CD4-positive, alpha-beta T cell (primary cell): ENCODE measurements around the gene INPP4A. TPM values are rescaled to one million over a fixed set of nuclear protein-coding genes. Genes with fewer than 3 reads are reported as not detected.

Experiments
- ATAC-seq: fragments of 200-7000 bp; cut with Tn5 transposase; one replicate; pipeline ENCODE4 v1.10.0; 2022; ENCODE audit warnings: mild to moderate bottlenecking; ENCODE audit not compliant: poor library complexity
- CTCF ChIA-PET: fragments of 350-600 bp; sonication (Branson Sonifier 250); formaldehyde crosslinking; loops from one replicate; lab custom pipeline; 2021; ENCODE audit warnings: antibody characterized with exemption, inconsistent platforms; lab: Charles Lee
- POLR2A ChIA-PET: fragments of 350-600 bp; sonication (Branson Sonifier 250); formaldehyde crosslinking; loops from one replicate; lab custom pipeline; 2021; ENCODE audit warnings: antibody characterized with exemption, inconsistent platforms; lab: Charles Lee
- DNase-seq, 14 experiments: peaks; one replicate each; pipeline ENCODE4 v3.0.0-alpha.2; 2013 to 2020; ENCODE audit warnings: mixed read lengths in 2 of 14
- H3K27ac ChIP-seq, 2 donors: one replicate each; pipeline versions ENCODE4 v1.5.1 to v1.7.0; 2013; ENCODE audit warnings: low read length in 2 of 2, low read depth in 1 of 2, mild to moderate bottlenecking in 1 of 2
- H3K27me3 ChIP-seq, 2 experiments: 1 replicate in 1 of 2; 2 replicates in 1 of 2; pipeline versions ENCODE4 v1.6.1 to v1.7.0; 2013; ENCODE audit warnings: low read length in 2 of 2, control low read depth in 1 of 2, mild to moderate bottlenecking in 1 of 2, moderate library complexity in 1 of 2; ENCODE audit not compliant: insufficient read depth in 2 of 2, control insufficient read depth in 1 of 2
- H3K36me3 ChIP-seq: one replicate; pipeline ENCODE4 v1.6.1; 2013; ENCODE audit warnings: low read length, control low read depth; ENCODE audit not compliant: insufficient read depth
- H3K4me1 ChIP-seq: one replicate; pipeline ENCODE4 v1.6.1; 2013; ENCODE audit warnings: low read length, control low read depth; ENCODE audit not compliant: insufficient read depth
- H3K4me3 ChIP-seq: one replicate; pipeline ENCODE4 v1.5.1; 2013; ENCODE audit warnings: mild to moderate bottlenecking, low read length, moderate library complexity
- H3K9me3 ChIP-seq, 2 experiments: 1 replicate in 1 of 2; 2 replicates in 1 of 2; pipeline versions ENCODE4 v1.6.1 to v1.7.0; 2013; ENCODE audit warnings: low read length in 2 of 2, mild to moderate bottlenecking in 2 of 2, control low read depth in 1 of 2, moderate library complexity in 1 of 2; ENCODE audit not compliant: control insufficient read depth in 1 of 2, insufficient read depth in 1 of 2
- H3K27ac Mint-ChIP-seq: one replicate; pipeline ENCODE4 v1.8.0; 2020; ENCODE audit warnings: mixed read lengths
- H3K27me3 Mint-ChIP-seq: one replicate; pipeline ENCODE4 v1.8.0; 2021; ENCODE audit warnings: mixed read lengths
- H3K36me3 Mint-ChIP-seq: one replicate; pipeline ENCODE4 v1.8.0; 2021; ENCODE audit warnings: low read depth, mixed read lengths
- H3K4me1 Mint-ChIP-seq: one replicate; pipeline ENCODE4 v1.8.0; 2021; ENCODE audit warnings: low read depth, mixed read lengths
- H3K4me3 Mint-ChIP-seq: one replicate; pipeline ENCODE4 v1.8.0; 2020; ENCODE audit warnings: mild to moderate bottlenecking, mixed read lengths
- H3K9me3 Mint-ChIP-seq: one replicate; pipeline ENCODE4 v1.8.0; 2020; ENCODE audit warnings: mixed read lengths
- intact Hi-C, 2 experiments: fragments of 100-400 bp; cut with DNase I in 1 of 2; cut with micrococcal nuclease in 1 of 2; formaldehyde crosslinking; loops; one replicate each; pipeline versions ENCODE4 v1.15.1 to v1.9.0; 2023 to 2025; cut with DNase I, micrococcal nuclease
- total RNA-seq, 174 experiments: library from RNA in 2 of 174; stranded (reverse) in 2 of 174; gene quantifications; one replicate each; pipeline ENCODE4 v1.2.3 and lab custom pipeline; 2021 to 2026
- TF ChIP-seq, protein P1 (sequence below): fragments of 200-600 bp; IDR thresholded peaks from one replicate; pipeline ENCODE4 v1.8.0; 2022; ENCODE audit warnings: antibody characterized with exemption, mild to moderate bottlenecking

Gene INPP4A
- total RNA-seq, 2 experiments from 2014 or later = 86.4 to 89.2 TPM

- H3K4me1 Mint-ChIP-seq = peaks cover 6% of the 10 kb centered on the region
- H3K27ac ChIP-seq = no peak overlapping the region
Measured at GRCh38 chr2:98416383-98417159, 28.1 kb upstream of the INPP4A start.

GRCh38 chr2:98419544-98419943 is 25.1 kb upstream of the INPP4A start:
- Mint-ChIP-seq H3K9me3 (peaks cover 7% of the 10 kb centered on the region), H3K36me3 (peaks cover 5% of the 10 kb centered on the region), H3K27ac (no peak overlapping the region), H3K4me3 (no peak overlapping the region), H3K4me1 (no peaks in the 10 kb centered on the region), H3K27me3 (no peaks in the 10 kb centered on the region)
- ChIA-PET CTCF (no interaction called here), POLR2A (no interaction called here)
- no peaks in the 10 kb centered on the region for H3K27me3 ChIP-seq
- H3K4me1 ChIP-seq = peaks cover 4% of the 10 kb centered on the region
- H3K9me3 ChIP-seq = peaks cover 0 to 3% of the 10 kb centered on the region in 2 experiments
- H3K27ac ChIP-seq = no peak overlapping the region
- DNase-seq = no peak
- TF ChIP-seq, protein P1, sequence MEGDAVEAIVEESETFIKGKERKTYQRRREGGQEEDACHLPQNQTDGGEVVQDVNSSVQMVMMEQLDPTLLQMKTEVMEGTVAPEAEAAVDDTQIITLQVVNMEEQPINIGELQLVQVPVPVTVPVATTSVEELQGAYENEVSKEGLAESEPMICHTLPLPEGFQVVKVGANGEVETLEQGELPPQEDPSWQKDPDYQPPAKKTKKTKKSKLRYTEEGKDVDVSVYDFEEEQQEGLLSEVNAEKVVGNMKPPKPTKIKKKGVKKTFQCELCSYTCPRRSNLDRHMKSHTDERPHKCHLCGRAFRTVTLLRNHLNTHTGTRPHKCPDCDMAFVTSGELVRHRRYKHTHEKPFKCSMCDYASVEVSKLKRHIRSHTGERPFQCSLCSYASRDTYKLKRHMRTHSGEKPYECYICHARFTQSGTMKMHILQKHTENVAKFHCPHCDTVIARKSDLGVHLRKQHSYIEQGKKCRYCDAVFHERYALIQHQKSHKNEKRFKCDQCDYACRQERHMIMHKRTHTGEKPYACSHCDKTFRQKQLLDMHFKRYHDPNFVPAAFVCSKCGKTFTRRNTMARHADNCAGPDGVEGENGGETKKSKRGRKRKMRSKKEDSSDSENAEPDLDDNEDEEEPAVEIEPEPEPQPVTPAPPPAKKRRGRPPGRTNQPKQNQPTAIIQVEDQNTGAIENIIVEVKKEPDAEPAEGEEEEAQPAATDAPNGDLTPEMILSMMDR = no peak
- no peaks in the 10 kb centered on the region for H3K36me3 ChIP-seq
- H3K4me3 ChIP-seq = no peak overlapping the region
- no peak for ATAC-seq
- intact Hi-C loops = loop anchor here in 1 of 2 experiments (10.0 kb wide), 1 partner anchor 415 kb away; no protein-coding TSS in a partner anchor

More at GRCh38 chr2:98416383-98417159, 28.1 kb upstream of the INPP4A start:
- Histone ChIP-seq H3K36me3 (no peaks in the 10 kb centered on the region), H3K9me3 (peaks cover 0 to 6% of the 10 kb centered on the region in 2 experiments), H3K4me3 (no peak overlapping the region), H3K27me3 (no peaks in the 10 kb centered on the region), H3K4me1 (peaks cover 9% of the 10 kb centered on the region)
- no peak overlapping the region for H3K4me3 Mint-ChIP-seq
- DNase-seq (no peak), ATAC-seq (no peak)
- no peaks in the 10 kb centered on the region for H3K27me3 Mint-ChIP-seq
- intact Hi-C loops = loop anchor here in 1 of 2 experiments (10.0 kb wide), 1 partner anchor 418 kb away; no protein-coding TSS in a partner anchor
- ChIA-PET CTCF (no interaction called here), POLR2A (interaction anchor here (1.4 kb wide), 1 partner anchor 36 kb away, joined by 3 read pairs; no protein-coding TSS in a partner anchor)
- TF ChIP-seq, protein P1 = no peak
- H3K36me3 Mint-ChIP-seq = no peaks in the 10 kb centered on the region
- H3K9me3 Mint-ChIP-seq = peaks cover 3% of the 10 kb centered on the region
- H3K27ac Mint-ChIP-seq = no peak overlapping the region

DNA sequence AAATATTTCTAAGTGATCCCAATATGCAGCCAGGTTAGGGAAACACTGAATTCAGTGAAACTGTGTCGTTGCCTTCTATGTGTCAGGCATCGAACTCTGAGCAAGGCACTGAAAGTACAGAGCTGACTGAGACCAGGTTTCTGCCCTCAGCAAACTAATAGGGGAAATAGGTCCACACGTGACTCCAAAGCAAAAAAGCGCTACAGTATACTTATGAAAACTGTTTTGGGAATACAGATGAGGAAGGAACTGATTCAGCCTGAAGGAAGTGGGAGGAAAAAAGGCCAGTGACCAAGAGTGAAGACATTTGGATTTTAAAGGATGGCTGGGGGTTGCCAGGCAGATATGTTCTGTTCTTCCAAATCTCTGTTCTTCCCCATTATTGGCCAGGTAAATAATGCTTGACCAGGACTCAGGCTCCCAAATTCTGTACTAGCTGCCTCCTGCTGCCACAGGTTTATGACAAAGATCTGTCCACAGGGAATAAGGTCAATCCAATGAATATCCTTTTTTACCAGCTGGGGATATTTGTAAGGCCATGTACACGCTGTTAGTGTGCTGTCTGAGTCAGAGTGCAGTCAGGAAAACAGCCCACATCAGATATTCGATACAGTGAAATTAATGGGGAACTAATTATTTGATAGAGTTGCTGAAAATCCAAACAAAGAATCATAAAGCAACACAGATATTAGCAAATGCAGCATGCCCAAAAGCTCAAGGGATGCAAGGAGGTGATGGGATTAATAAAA is 24.5 kb upstream of the INPP4A start:
- H3K27ac ChIP-seq = no peak overlapping the region
- Mint-ChIP-seq H3K4me1 (no peaks in the 10 kb centered on the region), H3K27ac (no peak overlapping the region), H3K9me3 (peaks cover 7% of the 10 kb centered on the region), H3K36me3 (peaks cover 5% of the 10 kb centered on the region), H3K4me3 (no peak overlapping the region), H3K27me3 (no peaks in the 10 kb centered on the region)
- H3K9me3 ChIP-seq = no peaks in the 10 kb centered on the region
- POLR2A ChIA-PET = no interaction called here
- CTCF ChIA-PET = no interaction called here
- DNase-seq = no peak
- intact Hi-C loops = loop anchor here in 1 of 2 experiments (10.0 kb wide), 1 partner anchor 415 kb away; no protein-coding TSS in a partner anchor
- TF ChIP-seq, protein P1 = no peak
- H3K4me1 ChIP-seq = peaks cover 4% of the 10 kb centered on the region
- H3K36me3 ChIP-seq = no peaks in the 10 kb centered on the region
- no peaks in the 10 kb centered on the region for H3K27me3 ChIP-seq
- H3K4me3 ChIP-seq = no peak overlapping the region
- ATAC-seq = no peak
